Activated T-helper 1 cell treated with anti-CD3 and anti-CD28 coated beads, Interleukin-12 subunit alpha, Interleukin-12 subunit beta, Interleukin-2, Interleukin-4 antibody, amounts not matched to agents 30 ng/mL and 10 ng/mL and 1 ng/mL, durations not matched to agents 14 hours and 24 hours and 36 hours (primary cell): Measurements from ENCODE around the gene UTP14C. TPM values are rescaled to one million over a fixed set of nuclear protein-coding genes. Genes with fewer than 3 reads are reported as not detected.
"Not testable (repeated sequence)": the region's sequence is repeated elsewhere in the genome, so short reads cannot be mapped to it uniquely, and the experiment has no call there.

Experiments used
- DNase-seq: peaks from one replicate; pipeline ENCODE4 v3.0.0; 2021; ENCODE audit warnings: low spot score
- H3K27ac Mint-ChIP-seq: one replicate; pipeline ENCODE4 v1.8.0; 2021; ENCODE audit warnings: mild to moderate bottlenecking, mixed read lengths
- H3K27me3 Mint-ChIP-seq: one replicate; pipeline ENCODE4 v1.8.0; 2022; ENCODE audit warnings: mild to moderate bottlenecking, moderate library complexity, mixed read lengths; ENCODE audit not compliant: insufficient read depth
- H3K36me3 Mint-ChIP-seq: one replicate; pipeline ENCODE4 v1.8.0; 2021; ENCODE audit warnings: low read depth, mixed read lengths
- H3K4me1 Mint-ChIP-seq: one replicate; pipeline ENCODE4 v1.8.0; 2021; ENCODE audit warnings: low read depth, mixed read lengths
- H3K4me3 Mint-ChIP-seq: one replicate; pipeline ENCODE4 v1.8.0; 2021; ENCODE audit warnings: mild to moderate bottlenecking, moderate library complexity, mixed read lengths
- H3K9me3 Mint-ChIP-seq: one replicate; pipeline ENCODE4 v1.8.0; 2021; ENCODE audit warnings: mixed read lengths
- intact Hi-C: fragments of 100-400 bp; cut with micrococcal nuclease; formaldehyde crosslinking; loops from one replicate; pipeline ENCODE4 v1.15.1; 2024
- total RNA-seq: library from RNA; stranded (reverse); gene quantifications from 2 replicates; pipeline ENCODE4 v1.2.3, GENCODE V29; 2022

The UTP14C gene
- total RNA-seq, 1 donor from 2014 or later: 12.5 TPM

DNA sequence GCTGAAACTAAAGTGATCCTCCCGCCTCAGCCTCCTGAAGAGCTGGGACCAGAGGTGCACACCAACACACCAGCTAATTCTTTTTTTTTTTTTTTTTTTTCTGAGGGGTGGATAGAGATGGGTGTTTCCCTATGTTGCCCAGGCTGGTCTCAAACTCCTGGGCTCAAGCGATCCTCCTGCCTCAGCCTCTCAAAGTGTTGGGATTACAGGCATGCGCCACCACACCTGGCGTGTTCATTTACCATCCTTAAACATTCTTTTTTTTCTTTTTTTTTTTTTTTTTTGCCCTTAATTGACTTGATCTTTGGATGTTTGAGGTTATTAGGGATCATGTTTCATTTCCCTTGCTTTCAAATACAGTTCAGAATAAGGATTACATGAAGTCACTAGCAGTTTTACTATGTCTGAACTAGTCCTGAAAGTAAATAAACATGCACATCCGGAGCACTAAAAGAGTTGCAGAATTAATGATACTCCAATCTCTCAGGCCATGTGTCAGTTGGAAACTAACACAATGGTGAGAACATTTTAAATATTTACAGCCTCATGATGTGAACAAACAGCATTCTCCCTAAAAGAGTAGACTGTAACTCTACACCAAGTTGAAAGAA, 10.2 kb downstream of the UTP14C start:
- no peaks in the 10 kb centered on the region for H3K9me3 Mint-ChIP-seq
- intact Hi-C loops: no loop called here
- H3K27me3 Mint-ChIP-seq: no peaks in the 10 kb centered on the region
- no peak overlapping the region for H3K27ac Mint-ChIP-seq
- H3K4me1 Mint-ChIP-seq: no peaks in the 10 kb centered on the region
- no peak overlapping the region for H3K4me3 Mint-ChIP-seq
- no peak for DNase-seq
- peaks cover 8% of the 10 kb centered on the region for H3K36me3 Mint-ChIP-seq

DNA sequence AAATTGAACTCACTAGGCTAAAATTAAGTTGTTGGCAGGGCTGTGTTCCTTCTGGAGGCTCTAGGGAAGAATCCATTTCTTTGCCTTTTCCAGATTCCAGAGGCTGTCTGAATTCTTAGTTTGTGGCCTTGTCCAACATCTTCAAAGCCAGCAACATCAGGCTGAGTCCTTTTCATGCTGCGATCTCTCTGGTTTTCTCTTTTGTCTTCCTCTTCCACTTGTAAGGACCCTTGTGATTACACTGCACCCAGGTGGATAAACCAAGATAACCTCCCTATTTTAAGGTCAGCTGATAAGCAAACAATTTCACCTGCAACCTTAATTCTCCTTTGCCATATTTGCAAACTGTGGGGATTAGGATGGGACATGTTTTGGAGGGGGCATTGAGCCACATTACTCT, 11.5 kb downstream of the UTP14C start:
- Mint-ChIP-seq H3K27ac (no peak overlapping the region), H3K4me3 (no peak overlapping the region), H3K27me3 (no peaks in the 10 kb centered on the region), H3K36me3 (peaks cover 1% of the 10 kb centered on the region), H3K9me3 (peaks cover 4% of the 10 kb centered on the region), H3K4me1 (no peaks in the 10 kb centered on the region)
- intact Hi-C loops: no loop called here
- DNase-seq: no peak

DNA sequence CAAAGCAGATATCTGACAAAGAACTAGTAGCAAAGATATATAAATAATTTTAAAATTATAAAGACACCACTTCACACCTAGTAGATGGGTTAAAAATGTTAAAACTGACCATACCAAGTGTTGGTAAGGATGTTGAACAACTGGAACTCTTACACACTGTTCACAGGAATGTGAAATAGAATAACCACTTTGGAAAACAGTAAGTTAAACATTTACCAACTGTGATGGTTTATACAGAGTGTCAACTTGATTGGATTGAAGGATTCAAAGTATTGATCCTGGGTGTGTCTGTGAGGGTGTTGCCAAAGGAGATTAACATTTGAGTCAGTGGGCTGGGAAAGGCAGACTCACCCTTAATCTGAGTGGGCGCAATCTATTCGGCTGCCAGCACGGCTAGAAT, 19.2 kb downstream of the UTP14C start:
- no peak overlapping the region for H3K4me3 Mint-ChIP-seq
- no peak for DNase-seq
- intact Hi-C loops: no loop called here
- peaks cover 9% of the 10 kb centered on the region for H3K9me3 Mint-ChIP-seq
- H3K27ac Mint-ChIP-seq: no peak overlapping the region
- peaks cover 2% of the 10 kb centered on the region for H3K27me3 Mint-ChIP-seq
- H3K4me1 Mint-ChIP-seq: no peaks in the 10 kb centered on the region
- H3K36me3 Mint-ChIP-seq: no peaks in the 10 kb centered on the region

GRCh38 chr13:52047463-52047862, 23.0 kb downstream of the UTP14C start:
- intact Hi-C loops: no loop called here
- DNase-seq: no peak
- Mint-ChIP-seq H3K4me1 (no peaks in the 10 kb centered on the region), H3K27me3 (peaks cover 6% of the 10 kb centered on the region), H3K36me3 (no peaks in the 10 kb centered on the region), H3K4me3 (no peak overlapping the region), H3K27ac (no peak overlapping the region), H3K9me3 (no peaks in the 10 kb centered on the region)

DNA sequence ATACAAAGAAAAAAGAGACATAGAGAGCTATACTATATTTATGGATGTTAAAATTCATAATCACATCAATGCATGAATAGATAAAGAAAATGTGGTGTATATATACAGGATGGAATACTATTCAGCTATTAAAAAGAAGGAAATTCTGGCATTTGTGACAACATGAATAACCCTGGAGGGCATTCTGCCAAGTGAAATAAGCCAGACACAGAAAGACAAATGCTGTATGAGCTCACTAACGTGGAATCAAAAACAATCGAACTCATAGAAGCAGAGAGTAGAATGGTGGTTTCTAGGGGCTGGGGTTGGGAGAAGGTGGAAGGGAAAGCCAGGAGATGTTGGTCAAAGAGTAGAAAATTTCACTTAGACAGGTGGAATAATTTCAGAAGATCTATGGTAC, 24.0 kb downstream of the UTP14C start:
- Mint-ChIP-seq H3K27ac (no peak overlapping the region), H3K4me3 (no peak overlapping the region), H3K36me3 (no peaks in the 10 kb centered on the region), H3K27me3 (peaks cover 6% of the 10 kb centered on the region), H3K4me1 (no peaks in the 10 kb centered on the region), H3K9me3 (peaks cover 3% of the 10 kb centered on the region)
- no peak for DNase-seq
- intact Hi-C loops: no loop called here

GRCh38 chr13:52051400-52051799, 26.9 kb downstream of the UTP14C start:
- peaks cover 5% of the 10 kb centered on the region for H3K9me3 Mint-ChIP-seq
- no peaks in the 10 kb centered on the region for H3K36me3 Mint-ChIP-seq
- intact Hi-C loops: no loop called here
- peaks cover 5% of the 10 kb centered on the region for H3K27me3 Mint-ChIP-seq
- H3K4me3 Mint-ChIP-seq: no peak overlapping the region
- no peak overlapping the region for H3K27ac Mint-ChIP-seq
- no peaks in the 10 kb centered on the region for H3K4me1 Mint-ChIP-seq
- DNase-seq: no peak

- H3K27me3 Mint-ChIP-seq: peaks cover 5% of the 10 kb centered on the region
- no peaks in the 10 kb centered on the region for H3K36me3 Mint-ChIP-seq
- H3K4me3 Mint-ChIP-seq: no peak overlapping the region
- no peaks in the 10 kb centered on the region for H3K4me1 Mint-ChIP-seq
- peaks cover 5% of the 10 kb centered on the region for H3K9me3 Mint-ChIP-seq
- intact Hi-C loops: no loop called here
- no peak for DNase-seq
- no peak overlapping the region for H3K27ac Mint-ChIP-seq
These were observed 29.0 kb downstream of the UTP14C start for GRCh38 chr13:52053460-52053859.

DNA sequence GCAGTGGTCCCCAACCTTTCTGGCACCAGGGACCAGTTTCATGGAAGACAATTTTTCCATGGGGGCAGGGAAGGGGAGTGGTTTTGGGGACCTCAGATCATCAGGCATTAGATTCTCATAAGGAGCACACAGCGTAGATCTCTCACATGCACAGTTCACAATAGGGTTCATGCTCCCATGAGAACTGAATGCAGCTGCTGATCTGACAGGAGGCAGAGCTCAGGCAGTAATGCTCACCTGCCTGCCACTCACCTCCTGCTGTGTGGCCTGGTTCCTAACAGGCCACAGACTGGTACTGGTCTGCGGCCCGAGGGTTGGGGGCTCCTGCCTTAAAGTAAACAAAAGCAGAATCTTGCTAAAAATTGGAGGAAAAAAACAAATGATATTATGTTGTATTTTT, 36.6 kb downstream of the UTP14C start:
- H3K27me3 Mint-ChIP-seq, H3K27ac Mint-ChIP-seq, H3K4me3 Mint-ChIP-seq, H3K4me1 Mint-ChIP-seq, H3K36me3 Mint-ChIP-seq, intact Hi-C loops, DNase-seq: not testable (repeated sequence)
- peaks cover 15% of the 10 kb centered on the region for H3K9me3 Mint-ChIP-seq

DNA sequence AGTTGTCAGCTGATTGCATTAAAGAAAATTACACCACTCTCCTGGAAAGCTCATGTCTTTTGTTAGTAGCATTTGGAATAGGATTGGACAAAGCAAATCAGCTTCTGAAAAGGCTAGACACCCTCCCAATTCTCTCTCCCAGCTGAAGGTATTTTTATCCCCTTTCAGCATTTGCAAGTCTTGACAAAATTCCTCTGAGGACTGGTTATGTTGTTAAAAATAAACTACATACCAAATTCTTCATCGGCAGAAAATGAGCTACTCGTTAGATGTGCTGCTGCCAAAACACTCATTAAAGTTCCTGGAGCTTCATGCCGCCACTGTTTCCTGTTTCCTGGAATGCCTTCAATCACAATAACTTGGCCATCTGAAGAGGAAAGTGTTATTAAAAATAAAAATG, 37.1 kb downstream of the UTP14C start:
- no peak overlapping the region for H3K27ac Mint-ChIP-seq
- H3K4me3 Mint-ChIP-seq: no peak overlapping the region
- DNase-seq: no peak
- no peaks in the 10 kb centered on the region for H3K4me1 Mint-ChIP-seq
- no peaks in the 10 kb centered on the region for H3K27me3 Mint-ChIP-seq
- intact Hi-C loops: no loop called here
- H3K36me3 Mint-ChIP-seq: no peaks in the 10 kb centered on the region
- peaks cover 15% of the 10 kb centered on the region for H3K9me3 Mint-ChIP-seq

- Mint-ChIP-seq H3K4me1 (peaks cover 16% of the 10 kb centered on the region), H3K36me3 (peaks cover 1% of the 10 kb centered on the region)
- DNase-seq: no peak
These were observed 42.7 kb downstream of the UTP14C start for GRCh38 chr13:52067237-52067636.

DNA sequence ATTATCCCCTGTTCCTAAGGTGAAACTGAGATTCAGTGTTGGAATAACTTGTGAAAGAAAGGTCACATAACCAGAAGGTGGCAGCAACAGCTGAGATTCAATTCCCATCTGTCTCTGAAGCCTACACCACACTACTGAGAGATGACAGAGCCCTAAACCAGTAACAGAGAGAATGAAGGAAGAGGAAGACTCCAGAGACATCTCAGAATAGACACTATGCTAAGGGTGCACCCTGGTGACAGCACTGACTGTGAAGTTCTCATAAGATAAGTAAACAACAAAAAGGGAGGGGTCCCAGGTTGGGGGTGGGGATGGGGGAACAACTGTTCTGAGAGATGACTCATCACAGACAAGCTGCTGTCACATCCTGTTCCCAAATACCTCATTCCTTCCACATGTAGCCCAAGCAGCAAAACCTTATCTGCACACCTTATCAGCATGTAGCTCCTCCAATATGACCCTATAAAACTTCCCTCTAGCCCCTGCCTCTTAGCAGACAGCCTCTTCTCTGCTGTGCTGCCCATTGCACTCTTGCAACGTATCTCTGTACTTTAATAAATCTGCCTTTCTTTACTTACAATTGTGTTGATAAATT, 46.5 kb downstream of the UTP14C start:
- H3K4me3 Mint-ChIP-seq: no peak overlapping the region
- peaks cover 23% of the 10 kb centered on the region for H3K9me3 Mint-ChIP-seq
- peaks cover 16% of the 10 kb centered on the region for H3K4me1 Mint-ChIP-seq
- peaks cover 1% of the 10 kb centered on the region for H3K36me3 Mint-ChIP-seq
- H3K27ac Mint-ChIP-seq: no peak overlapping the region
- no peak for DNase-seq
- peaks cover 8% of the 10 kb centered on the region for H3K27me3 Mint-ChIP-seq
- intact Hi-C loops: loop anchor here (2.0 kb wide), 2 partner anchors 58 to 130 kb away; partner anchors contain the start of gene NEK5

More at GRCh38 chr13:52067237-52067636, 42.7 kb downstream of the UTP14C start:
- Mint-ChIP-seq H3K27ac (no peak overlapping the region), H3K27me3 (peaks cover 4% of the 10 kb centered on the region), H3K4me3 (no peak overlapping the region), H3K9me3 (peaks cover 33% of the 10 kb centered on the region)
- intact Hi-C loops: no loop called here
